Activated CD4-positive, alpha-beta T cell treated with anti-CD3 and anti-CD28 coated beads, Interleukin-2, amount 50 U/mL, for 16 hours (primary cell): ENCODE results near the gene GDF9.

ENCODE experiments used
- DNase-seq: peaks from one replicate; pipeline ENCODE4 v3.0.0-alpha.2; 2020

The GDF9 gene

GRCh38 chr5:132866342-132867045, at the start of gene GDF9, which contains the start of gene UQCRQ:
Gene GDF9 (minus strand): TSS chr5:132866469. CDS start chr5:132864533, 1,936 bp downstream.
Gene UQCRQ (plus strand): TSS chr5:132866642. CDS start chr5:132866882, 240 bp downstream.
- DNase-seq = peak; percentile 98

- no peak for DNase-seq
Observed at GRCh38 chr5:132915681-132916080, 49.4 kb upstream of the GDF9 start.

GRCh38 chr5:132909702-132910101, 43.4 kb upstream of the GDF9 start:
- DNase-seq = no peak

GRCh38 chr5:132907161-132907560, 40.9 kb upstream of the GDF9 start:
- no peak for DNase-seq

- no peak for DNase-seq
Observed at GRCh38 chr5:132905938-132906337, 39.7 kb upstream of the GDF9 start.

GRCh38 chr5:132901730-132902129, 35.5 kb upstream of the GDF9 start:
- DNase-seq = no peak

GRCh38 chr5:132901036-132901435, 34.8 kb upstream of the GDF9 start:
- DNase-seq = no peak

- peak; percentile 24 for DNase-seq
Observed at GRCh38 chr5:132898094-132898493, 31.8 kb upstream of the GDF9 start.

- no peak for DNase-seq
Observed at GRCh38 chr5:132896685-132897084, 30.4 kb upstream of the GDF9 start.

- no peak for DNase-seq
Observed at GRCh38 chr5:132895719-132896305, 29.5 kb upstream of the GDF9 start.

- DNase-seq = no peak
Observed at GRCh38 chr5:132890817-132891216, 24.5 kb upstream of the GDF9 start.

- DNase-seq = no peak
Observed at GRCh38 chr5:132889501-132889900, 23.2 kb upstream of the GDF9 start.

GRCh38 chr5:132887283-132887682, 21.0 kb upstream of the GDF9 start:
- DNase-seq = no peak

- no peak for DNase-seq
Observed at GRCh38 chr5:132886064-132886823, 20.0 kb upstream of the GDF9 start.

- DNase-seq = no peak
Observed at GRCh38 chr5:132884548-132884947, 18.3 kb upstream of the GDF9 start.

- peak; percentile 48 for DNase-seq
Observed at GRCh38 chr5:132883261-132883834, 17.1 kb upstream of the GDF9 start.

- DNase-seq = no peak
Observed at GRCh38 chr5:132877938-132878337, 11.7 kb upstream of the GDF9 start.

GRCh38 chr5:132877466-132877865, 11.2 kb upstream of the GDF9 start:
- no peak for DNase-seq

- no peak for DNase-seq
Observed at GRCh38 chr5:132876020-132876759, 9.9 kb upstream of the GDF9 start.

- no peak for DNase-seq
Observed at GRCh38 chr5:132873930-132874271, 7.6 kb upstream of the GDF9 start.

- no peak for DNase-seq
Observed at GRCh38 chr5:132873119-132873929, 7.1 kb upstream of the GDF9 start, which contains the start of gene LEAP2. Gene LEAP2 (plus strand): TSS chr5:132873668. CDS start chr5:132873695, 27 bp downstream.

GRCh38 chr5:132872788-132873118, 6.5 kb upstream of the GDF9 start:
- DNase-seq = no peak
